Duodenal mucosa (tissue), 2 donors: ENCODE results near the gene ELL2.
A peak's percentile ranks its signal among the peaks of the same experiment; 100 is the strongest.
"Not testable (repeated sequence)": the region's sequence is repeated elsewhere in the genome, so short reads cannot be mapped to it uniquely, and the experiment has no call there.

Experiments used
- H3K27ac ChIP-seq: one replicate; pipeline ENCODE4 v1.7.0; 2013; ENCODE audit warnings: low read depth, low read length
- H3K27me3 ChIP-seq, 2 donors: one replicate each; pipeline ENCODE4 v1.7.0; 2013; ENCODE audit warnings: low read length in 2 of 2, control low read depth in 1 of 2; ENCODE audit not compliant: insufficient read depth in 2 of 2, control insufficient read depth in 1 of 2
- H3K36me3 ChIP-seq, 2 donors: one replicate each; pipeline ENCODE4 v1.7.0; 2013; ENCODE audit warnings: low read length in 2 of 2, control low read depth in 1 of 2; ENCODE audit not compliant: insufficient read depth in 2 of 2, control insufficient read depth in 1 of 2
- H3K4me1 ChIP-seq, 2 donors: one replicate each; pipeline ENCODE4 v1.7.0; 2013; ENCODE audit warnings: low read length in 2 of 2, control low read depth in 1 of 2; ENCODE audit not compliant: insufficient read depth in 2 of 2, control insufficient read depth in 1 of 2
- H3K4me3 ChIP-seq, 2 donors: one replicate each; pipeline ENCODE4 v1.7.0; 2013; ENCODE audit warnings: low read length in 2 of 2, low read depth in 1 of 2
- H3K9ac ChIP-seq, 2 donors: one replicate each; pipeline ENCODE4 v1.7.0; 2013; ENCODE audit warnings: low read length in 2 of 2, low read depth in 1 of 2
- H3K9me3 ChIP-seq, 2 donors: one replicate each; pipeline ENCODE4 v1.7.0; 2013; ENCODE audit warnings: low read length in 2 of 2, control low read depth in 1 of 2; ENCODE audit not compliant: control insufficient read depth in 1 of 2

Gene ELL2

DNA sequence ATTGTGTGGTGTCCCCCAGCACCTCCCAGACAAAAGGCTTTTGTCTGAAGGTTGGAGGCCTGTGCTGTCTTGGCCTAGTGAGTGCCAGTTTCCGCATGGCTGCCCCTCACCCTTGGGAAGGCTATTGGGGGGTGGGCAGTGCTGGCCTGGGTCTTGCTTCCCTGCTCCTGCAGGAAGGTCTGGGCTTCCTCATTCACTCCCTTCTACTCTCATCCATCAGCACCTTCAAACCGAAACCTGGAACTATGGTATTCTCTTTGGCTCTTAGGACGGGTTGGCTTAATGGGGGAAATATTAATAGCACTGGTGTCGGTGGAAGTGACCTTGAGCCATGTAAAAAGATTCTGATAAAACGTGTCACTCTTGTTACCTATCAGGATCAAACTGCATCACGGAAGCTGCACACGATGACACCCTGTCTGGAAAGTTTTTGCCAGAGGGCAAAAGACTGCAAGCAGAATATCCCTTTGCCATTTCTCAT lies 105.1 kb downstream of the ELL2 start:
- Histone ChIP-seq H3K27me3 (no peaks in the 10 kb centered on the region), H3K9me3 (no peaks in the 10 kb centered on the region), H3K36me3 (no peaks in the 10 kb centered on the region), H3K9ac (no peak overlapping the region), H3K27ac (no peak overlapping the region), H3K4me1 (peaks cover 15 to 17% of the 10 kb centered on the region in 2 donors), H3K4me3 (no peak overlapping the region)

DNA sequence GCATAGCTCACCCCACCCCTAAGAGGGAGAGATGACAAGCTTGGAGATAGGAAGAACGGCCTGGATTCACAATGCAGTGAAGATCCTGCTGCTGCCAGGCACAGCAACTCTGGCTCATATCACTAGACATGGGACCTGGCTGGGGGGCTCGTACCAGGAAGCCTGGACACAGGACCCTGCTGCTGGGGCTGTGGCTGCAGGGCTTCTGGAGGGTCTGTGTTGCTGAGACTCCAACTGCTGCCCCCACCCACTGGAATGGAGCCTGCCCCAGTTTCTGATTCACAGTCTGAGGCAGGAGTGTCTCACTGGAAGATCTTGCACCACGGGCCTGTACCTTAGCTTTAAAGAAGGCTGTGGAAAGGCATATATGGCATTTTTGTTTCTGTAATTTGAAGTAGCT lies 108.2 kb downstream of the ELL2 start:
- Histone ChIP-seq H3K9ac (no peak overlapping the region), H3K27ac (no peak overlapping the region), H3K36me3 (no peaks in the 10 kb centered on the region), H3K9me3 (no peaks in the 10 kb centered on the region), H3K27me3 (no peaks in the 10 kb centered on the region), H3K4me1 (peaks cover 7 to 12% of the 10 kb centered on the region in 2 donors), H3K4me3 (no peak overlapping the region)

DNA sequence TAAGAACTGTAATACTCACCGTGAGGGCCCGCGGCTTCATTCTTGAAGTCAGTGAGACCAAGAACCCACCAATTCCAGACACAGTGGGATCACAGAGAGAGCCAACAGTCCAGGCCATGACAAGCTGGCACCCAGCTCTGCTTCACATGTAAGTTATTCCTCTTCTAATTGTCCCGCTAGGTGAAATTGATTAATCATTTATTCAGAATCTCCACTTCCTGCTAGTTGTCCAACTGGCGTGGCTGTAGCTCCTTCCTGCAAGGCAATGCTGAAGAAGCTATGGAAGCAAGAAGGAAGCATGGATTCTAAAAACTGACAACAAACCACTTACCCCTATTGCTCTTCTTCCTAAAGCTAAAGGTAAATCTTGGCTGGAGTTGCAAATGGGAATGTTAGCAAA lies 109.1 kb downstream of the ELL2 start:
- no peak overlapping the region for H3K27ac ChIP-seq
- H3K9ac ChIP-seq = no peak overlapping the region
- H3K4me3 ChIP-seq = no peak overlapping the region
- H3K9me3 ChIP-seq = no peaks in the 10 kb centered on the region
- H3K4me1 ChIP-seq = peaks cover 2 to 6% of the 10 kb centered on the region in 2 donors
- H3K27me3 ChIP-seq = no peaks in the 10 kb centered on the region
- H3K36me3 ChIP-seq = no peaks in the 10 kb centered on the region

DNA sequence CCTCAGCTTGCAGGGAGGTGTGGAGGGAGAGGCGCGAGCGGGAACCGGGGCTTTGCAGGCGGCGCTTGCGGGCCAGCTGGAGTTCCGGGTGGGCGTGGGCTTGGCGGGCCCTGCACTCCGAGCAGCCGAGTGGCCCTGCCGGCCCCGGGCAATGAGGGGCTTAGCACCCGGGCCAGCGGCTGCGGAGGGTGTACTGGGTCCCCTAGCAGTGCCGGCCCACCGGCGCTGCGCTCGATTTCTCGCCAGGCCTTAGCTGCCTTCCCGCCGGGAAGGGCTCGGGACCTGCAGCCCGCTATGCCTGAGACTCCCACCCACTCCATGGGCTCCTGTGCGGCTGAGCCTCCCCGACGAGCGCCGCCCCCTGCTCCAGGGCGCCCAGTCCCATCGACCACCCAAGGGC lies 110.5 kb downstream of the ELL2 start:
- H3K9me3 ChIP-seq, H3K4me3 ChIP-seq, H3K27ac ChIP-seq, H3K9ac ChIP-seq, H3K27me3 ChIP-seq, H3K36me3 ChIP-seq, H3K4me1 ChIP-seq: not testable (repeated sequence)

DNA sequence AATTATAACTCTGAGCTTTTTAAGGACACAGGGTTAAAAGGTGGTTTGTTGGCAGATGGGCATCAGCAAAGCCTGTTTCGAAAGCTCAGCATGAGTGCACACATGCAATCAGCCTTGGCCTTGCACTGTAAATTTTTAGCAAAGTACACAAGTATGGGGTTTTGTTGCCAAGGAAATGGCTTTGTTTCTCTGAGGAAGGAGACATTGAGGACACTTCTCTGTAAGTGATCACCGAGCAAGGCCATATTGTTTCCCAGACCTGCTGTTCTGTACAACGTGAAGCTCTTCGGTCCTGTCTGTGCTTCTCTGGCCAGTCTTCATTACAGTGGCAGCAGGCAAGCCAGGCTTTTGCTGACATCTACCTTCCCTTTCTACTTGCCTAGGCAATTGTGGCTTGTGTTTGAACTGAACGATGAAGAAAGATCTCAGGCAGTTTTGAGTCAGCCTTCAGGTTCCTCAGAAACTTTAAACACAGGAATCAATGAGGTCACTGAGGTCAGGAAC lies 111.2 kb downstream of the ELL2 start:
- H3K9me3 ChIP-seq = no peaks in the 10 kb centered on the region
- no peak overlapping the region for H3K9ac ChIP-seq
- peak overlapping the region; percentile 5 for H3K27ac ChIP-seq
- H3K36me3 ChIP-seq = no peaks in the 10 kb centered on the region
- no peak overlapping the region for H3K4me3 ChIP-seq
- no peaks in the 10 kb centered on the region for H3K4me1 ChIP-seq
- no peaks in the 10 kb centered on the region for H3K27me3 ChIP-seq

DNA sequence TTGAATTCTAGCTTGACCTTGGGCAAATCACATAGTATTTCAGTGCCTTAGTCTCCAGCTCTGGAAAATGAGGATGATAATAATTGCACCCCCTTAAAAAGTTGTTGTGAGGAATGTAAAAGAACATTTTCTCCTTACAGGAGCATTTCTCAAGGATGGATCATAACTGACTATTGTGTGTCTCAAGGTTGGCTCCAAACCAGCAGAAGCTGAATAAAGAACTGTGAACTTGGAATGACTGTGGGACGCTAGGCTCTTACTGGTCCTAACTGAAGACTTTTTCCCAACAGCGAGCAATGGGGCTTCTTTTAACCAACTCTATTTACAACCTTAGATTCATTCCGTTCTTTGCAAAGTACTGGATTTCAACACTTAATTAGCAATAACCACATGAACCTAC lies 113.0 kb downstream of the ELL2 start:
- H3K9ac ChIP-seq = no peak overlapping the region

DNA sequence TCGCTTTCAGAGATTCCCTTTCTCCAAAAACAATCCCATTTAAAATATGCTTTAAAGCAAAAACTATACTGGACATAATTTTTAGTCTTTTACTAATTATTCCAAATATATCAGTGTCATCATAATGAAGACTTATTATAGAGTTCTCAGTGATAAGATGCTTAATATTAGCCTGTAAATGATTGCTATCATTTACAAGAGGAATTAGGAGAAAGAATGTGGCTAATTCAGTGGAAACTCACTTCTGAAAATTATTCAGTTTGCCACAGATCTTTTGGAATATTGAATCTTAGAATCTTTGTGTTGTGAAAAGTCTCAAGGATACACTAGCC lies 114.4 kb downstream of the ELL2 start:
- Histone ChIP-seq H3K9ac (peak overlapping the region in 1 of 2 donors; percentile 29), H3K36me3 (no peaks in the 10 kb centered on the region), H3K27ac (no peak overlapping the region), H3K4me3 (no peak overlapping the region), H3K4me1 (peaks cover 8 to 10% of the 10 kb centered on the region in 2 donors), H3K27me3 (no peaks in the 10 kb centered on the region), H3K9me3 (no peaks in the 10 kb centered on the region)

More for the DNA sequence above, 113.0 kb downstream of the ELL2 start:
- no peak overlapping the region for H3K27ac ChIP-seq
- H3K4me3 ChIP-seq = no peak overlapping the region
- H3K9me3 ChIP-seq = no peaks in the 10 kb centered on the region
- H3K4me1 ChIP-seq = peaks cover 0 to 4% of the 10 kb centered on the region in 2 donors
- H3K36me3 ChIP-seq = no peaks in the 10 kb centered on the region
- no peaks in the 10 kb centered on the region for H3K27me3 ChIP-seq

DNA sequence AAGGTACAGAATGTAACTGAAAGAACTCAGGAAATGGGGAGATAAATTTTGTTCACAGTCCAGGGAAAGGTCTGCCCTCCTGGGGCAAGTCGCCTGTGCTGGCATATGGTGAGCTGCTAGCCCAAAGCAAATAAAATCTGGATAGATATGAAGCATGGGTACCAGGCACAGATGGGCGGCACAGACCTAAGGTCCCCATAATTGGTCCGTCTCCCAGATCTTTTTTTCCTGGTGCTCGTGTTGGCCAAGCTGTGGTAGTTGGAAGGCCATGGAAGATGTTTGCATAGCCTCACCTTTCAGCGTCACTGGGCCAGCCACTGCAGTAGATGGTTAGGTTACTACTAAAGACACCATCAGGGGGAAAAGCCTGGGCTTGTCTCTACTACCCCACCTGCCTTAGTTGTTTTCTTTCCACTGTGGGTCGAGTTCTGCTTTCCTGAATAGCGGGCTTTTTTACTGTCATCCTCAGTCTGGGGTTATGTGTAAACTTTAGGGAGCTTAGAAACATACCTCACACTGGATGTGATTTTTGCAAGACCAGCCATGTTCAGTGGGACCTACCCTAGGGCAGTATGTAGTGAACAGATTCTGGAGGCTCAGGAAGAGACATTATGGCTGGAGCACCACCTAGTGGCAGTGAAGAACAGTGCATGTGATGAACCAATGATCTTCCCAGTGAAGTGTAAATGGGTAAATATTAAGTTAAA lies 114.9 kb downstream of the ELL2 start:
- Histone ChIP-seq H3K36me3 (no peaks in the 10 kb centered on the region), H3K27ac (no peak overlapping the region), H3K4me1 (peaks cover 8 to 10% of the 10 kb centered on the region in 2 donors), H3K9ac (peak overlapping the region in 1 of 2 donors; percentile 29), H3K9me3 (no peaks in the 10 kb centered on the region), H3K27me3 (no peaks in the 10 kb centered on the region), H3K4me3 (no peak overlapping the region)

DNA sequence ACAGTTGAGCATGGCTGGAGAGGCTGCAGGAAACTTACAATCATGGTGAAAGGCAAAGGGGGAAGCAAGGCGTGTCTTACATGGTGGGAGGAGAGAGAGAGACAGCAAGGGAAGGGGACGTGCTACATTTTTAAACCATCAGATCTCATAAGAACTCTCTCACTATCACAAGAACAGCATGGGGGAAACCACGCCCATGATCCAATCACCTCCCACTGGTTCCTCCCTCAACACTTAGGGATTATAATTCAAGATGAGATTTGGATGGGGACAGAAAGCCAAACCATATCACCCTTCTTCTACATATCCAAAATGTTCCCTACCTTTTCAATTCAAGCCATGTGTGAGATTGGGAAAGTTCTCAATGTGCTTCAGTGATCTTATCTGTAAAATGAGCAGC lies 116.3 kb downstream of the ELL2 start:
- Histone ChIP-seq H3K36me3 (no peaks in the 10 kb centered on the region), H3K27ac (no peak overlapping the region), H3K4me3 (no peak overlapping the region), H3K27me3 (no peaks in the 10 kb centered on the region), H3K4me1 (peaks cover 8 to 10% of the 10 kb centered on the region in 2 donors), H3K9me3 (no peaks in the 10 kb centered on the region), H3K9ac (no peak overlapping the region)

DNA sequence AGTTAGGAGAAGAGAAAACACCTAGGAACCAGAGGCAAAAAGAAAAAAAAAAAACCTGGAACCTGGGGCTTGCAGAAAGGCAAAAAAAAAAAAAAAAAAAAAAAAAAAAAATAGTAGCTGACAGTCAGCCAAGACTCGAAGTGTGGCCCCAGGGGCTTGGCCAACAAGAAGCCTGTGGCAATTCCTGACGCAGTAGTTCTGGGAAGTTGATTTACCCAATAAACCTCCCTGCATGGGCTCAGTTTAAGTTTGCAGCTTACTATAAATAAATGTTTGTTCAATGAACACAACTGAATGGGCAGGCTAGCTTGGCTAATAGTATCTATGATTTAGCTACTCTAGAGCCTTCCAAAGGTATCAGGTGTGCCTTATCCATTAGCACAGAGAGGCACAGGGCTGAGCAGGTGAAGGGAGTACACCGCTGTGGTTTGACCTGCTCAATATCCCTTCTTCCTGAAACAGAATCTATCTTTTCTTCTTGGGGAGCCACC lies 117.9 kb downstream of the ELL2 start:
- H3K4me3 ChIP-seq = no peak overlapping the region
- no peaks in the 10 kb centered on the region for H3K9me3 ChIP-seq
- no peaks in the 10 kb centered on the region for H3K27me3 ChIP-seq
- H3K27ac ChIP-seq = no peak overlapping the region
- peaks cover 8 to 10% of the 10 kb centered on the region in 2 donors for H3K4me1 ChIP-seq
- no peaks in the 10 kb centered on the region for H3K36me3 ChIP-seq
- no peak overlapping the region for H3K9ac ChIP-seq
